AG10803 (cell line): ENCODE results near the gene CTTN.

ENCODE experiments used
- DNase-seq: peaks from one replicate; pipeline ENCODE4 v3.0.0; 2010; ENCODE audit warnings: low read depth
- H3K4me3 ChIP-seq: 2 replicates; pipeline ENCODE4 v1.5.1; 2011; ENCODE audit warnings: mild to moderate bottlenecking, low read length, control low read depth
- CTCF ChIP-seq: conservative IDR thresholded peaks from 2 replicates; pipeline ENCODE4 v1.5.1; 2011; ENCODE audit warnings: mild to moderate bottlenecking, low read length, control low read depth, inconsistent platforms

CTTN gene

DNA sequence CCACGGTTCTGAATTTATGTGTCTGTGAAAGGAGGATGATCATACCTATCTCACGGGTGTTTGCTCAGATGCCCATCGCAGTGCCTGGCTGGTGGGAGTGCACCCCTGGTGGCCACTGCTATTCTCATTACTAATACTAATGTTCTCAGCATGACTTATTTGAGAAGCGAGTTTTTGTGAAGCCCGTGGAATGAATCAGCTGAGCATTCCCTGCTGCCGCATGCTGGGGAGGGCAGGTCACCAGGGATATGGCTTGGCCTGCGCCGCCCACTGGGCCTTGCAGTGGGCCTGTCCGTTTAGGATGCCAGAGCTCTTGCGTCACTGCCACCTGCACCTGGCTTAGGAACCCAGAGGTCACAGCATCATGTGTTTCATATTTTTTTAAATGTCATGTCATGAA is 16.9 kb downstream of the CTTN start:
- TF ChIP-seq CTCF, result peak; percentile 58
- no peak overlapping the region for H3K4me3 ChIP-seq
- DNase-seq, result peak; percentile 84

- peak; percentile 61 for DNase-seq
- H3K4me3 ChIP-seq, result no peak overlapping the region
- 0 out of 2 replicates have a peak, but pooled peaks have one; percentile 11 for TF ChIP-seq CTCF
Observed at GRCh38 chr11:70415642-70416395, 17.5 kb downstream of the CTTN start.

GRCh38 chr11:70416881-70417280 is 18.6 kb downstream of the CTTN start:
- TF ChIP-seq CTCF, result no peak
- no peak overlapping the region for H3K4me3 ChIP-seq
- DNase-seq, result no peak

GRCh38 chr11:70418130-70418529 is 19.8 kb downstream of the CTTN start:
- DNase-seq, result no peak
- no peak for TF ChIP-seq CTCF
- H3K4me3 ChIP-seq, result no peak overlapping the region

GRCh38 chr11:70419307-70420007 is 21.1 kb downstream of the CTTN start:
- TF ChIP-seq CTCF, result no peak
- DNase-seq, result no peak
- H3K4me3 ChIP-seq, result no peak overlapping the region

- no peak for DNase-seq
- H3K4me3 ChIP-seq, result no peak overlapping the region
- no peak for TF ChIP-seq CTCF
Observed at GRCh38 chr11:70420008-70420464, 21.7 kb downstream of the CTTN start.

- no peak for DNase-seq
- no peak overlapping the region for H3K4me3 ChIP-seq
- TF ChIP-seq CTCF, result no peak
Observed at GRCh38 chr11:70420496-70420895, 22.2 kb downstream of the CTTN start.
